Subcutaneous adipose tissue (tissue), 4 donors: ENCODE data around the gene LPA. TPM values are rescaled to one million over a fixed set of nuclear protein-coding genes. Genes with fewer than 3 reads are reported as not detected.

ENCODE experiments used
- total RNA-seq, 4 donors: library from RNA; depleted of rRNA; stranded (reverse); fragments of >200 nt; gene quantifications; one replicate each; pipeline ENCODE4 v1.1.0, GENCODE V29; 2016
- TF ChIP-seq, protein P1 (sequence below): fragments of 450-650 bp; IDR thresholded peaks from one replicate; pipeline ENCODE4 v1.5.1; 2016; ENCODE audit warnings: low read depth, mild to moderate bottlenecking, control low read depth, antibody characterized with exemption, moderate library complexity

Gene LPA
- total RNA-seq, 4 donors from 2014 or later: not detected

DNA sequence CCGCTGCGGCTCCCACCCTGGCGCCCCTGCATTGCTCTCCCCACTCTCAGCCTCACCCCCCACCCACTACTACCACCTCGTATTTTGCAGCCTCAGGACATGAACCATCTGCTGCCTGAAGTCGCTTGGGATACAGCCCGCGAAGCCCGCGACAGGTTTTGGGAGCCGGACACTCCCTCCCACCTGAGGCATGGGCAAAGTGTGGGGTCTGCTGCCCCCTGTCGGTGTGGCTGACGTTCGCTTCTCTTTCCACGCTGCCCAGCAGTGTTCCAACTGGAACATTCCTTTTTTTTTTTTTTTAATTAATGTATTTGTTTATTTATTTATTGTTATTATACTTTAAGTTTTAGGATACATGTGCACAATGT, 15.3 kb upstream of the LPA start:
- TF ChIP-seq, protein P1, sequence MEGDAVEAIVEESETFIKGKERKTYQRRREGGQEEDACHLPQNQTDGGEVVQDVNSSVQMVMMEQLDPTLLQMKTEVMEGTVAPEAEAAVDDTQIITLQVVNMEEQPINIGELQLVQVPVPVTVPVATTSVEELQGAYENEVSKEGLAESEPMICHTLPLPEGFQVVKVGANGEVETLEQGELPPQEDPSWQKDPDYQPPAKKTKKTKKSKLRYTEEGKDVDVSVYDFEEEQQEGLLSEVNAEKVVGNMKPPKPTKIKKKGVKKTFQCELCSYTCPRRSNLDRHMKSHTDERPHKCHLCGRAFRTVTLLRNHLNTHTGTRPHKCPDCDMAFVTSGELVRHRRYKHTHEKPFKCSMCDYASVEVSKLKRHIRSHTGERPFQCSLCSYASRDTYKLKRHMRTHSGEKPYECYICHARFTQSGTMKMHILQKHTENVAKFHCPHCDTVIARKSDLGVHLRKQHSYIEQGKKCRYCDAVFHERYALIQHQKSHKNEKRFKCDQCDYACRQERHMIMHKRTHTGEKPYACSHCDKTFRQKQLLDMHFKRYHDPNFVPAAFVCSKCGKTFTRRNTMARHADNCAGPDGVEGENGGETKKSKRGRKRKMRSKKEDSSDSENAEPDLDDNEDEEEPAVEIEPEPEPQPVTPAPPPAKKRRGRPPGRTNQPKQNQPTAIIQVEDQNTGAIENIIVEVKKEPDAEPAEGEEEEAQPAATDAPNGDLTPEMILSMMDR: no peak

DNA sequence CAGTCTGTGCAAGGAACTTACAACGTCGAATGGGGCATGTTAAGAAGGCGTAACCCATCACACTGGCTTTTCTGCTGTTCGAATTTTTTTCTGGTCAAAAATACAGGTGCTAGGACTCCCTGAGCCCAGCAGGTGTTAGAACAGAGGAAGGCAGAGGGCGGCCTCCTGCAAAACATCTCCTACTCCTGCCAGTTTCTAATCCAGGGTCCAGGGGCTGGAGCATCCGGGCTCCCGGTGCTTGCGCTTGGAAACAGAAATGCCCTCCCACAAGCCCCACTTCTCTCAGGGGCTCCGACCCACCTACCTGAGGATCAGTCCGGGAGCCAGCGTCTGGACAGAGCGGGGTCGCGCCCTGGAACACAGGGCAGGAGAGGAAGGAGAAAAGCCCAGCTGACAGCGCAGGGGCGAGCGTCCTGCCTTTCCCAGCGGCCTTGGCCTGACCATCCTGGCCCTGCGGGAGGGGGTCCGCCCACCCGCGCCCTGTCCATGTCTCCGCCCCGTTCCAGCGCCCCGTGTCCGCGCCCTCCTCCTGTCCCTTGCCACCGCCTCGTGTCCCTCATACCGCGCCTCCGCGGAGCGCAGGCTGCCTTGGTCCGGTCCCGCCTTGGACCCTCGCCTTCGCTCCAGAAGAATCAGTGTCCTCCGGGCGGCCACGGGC, 14.8 kb upstream of the LPA start:
- TF ChIP-seq, protein P1: no peak

GRCh38 chr6:160678230-160678629, 14.2 kb upstream of the LPA start:
- TF ChIP-seq, protein P1: no peak

GRCh38 chr6:160668589-160668988, 4.5 kb upstream of the LPA start:
- TF ChIP-seq, protein P1: no peak

DNA sequence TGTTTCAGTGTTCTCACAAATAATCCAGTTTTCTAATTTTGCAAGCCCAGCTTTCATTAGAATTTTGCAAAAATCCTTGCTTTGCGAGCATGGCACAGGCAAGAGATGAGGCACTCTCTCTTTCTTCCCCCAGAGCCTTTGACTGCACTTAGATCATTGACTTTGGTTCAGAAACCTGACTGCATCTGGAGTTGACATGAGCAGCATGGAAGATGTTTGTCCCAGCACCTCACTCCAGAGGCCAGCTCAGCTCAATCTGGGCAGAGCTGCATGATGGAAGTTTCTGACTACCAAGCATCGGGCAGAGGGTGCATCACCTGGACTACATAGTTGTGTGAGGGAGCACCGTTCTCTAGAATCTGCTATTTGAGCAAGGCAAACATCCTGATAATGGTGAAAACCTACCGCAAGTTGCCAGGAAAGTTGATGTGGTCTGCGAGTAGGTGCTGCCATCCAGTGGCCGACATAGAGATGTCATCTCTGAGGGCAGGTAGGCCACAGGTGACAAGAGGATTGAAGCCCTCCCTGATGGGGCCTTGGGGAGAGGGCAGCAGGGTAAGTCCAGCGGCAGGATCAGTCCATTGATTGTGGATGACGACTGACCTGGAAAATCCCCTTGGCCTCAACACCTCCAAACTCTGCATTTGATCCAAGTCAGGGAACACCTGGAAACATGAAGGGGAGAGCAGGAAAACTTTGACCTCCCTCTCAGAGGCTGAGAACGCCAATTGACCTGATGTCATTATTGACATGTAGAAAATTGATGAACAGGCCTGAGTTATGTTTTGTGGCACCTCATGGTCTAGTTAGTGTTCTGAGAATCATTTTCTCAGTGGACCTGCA, 3.8 kb upstream of the LPA start:
- TF ChIP-seq, protein P1: no peak

DNA sequence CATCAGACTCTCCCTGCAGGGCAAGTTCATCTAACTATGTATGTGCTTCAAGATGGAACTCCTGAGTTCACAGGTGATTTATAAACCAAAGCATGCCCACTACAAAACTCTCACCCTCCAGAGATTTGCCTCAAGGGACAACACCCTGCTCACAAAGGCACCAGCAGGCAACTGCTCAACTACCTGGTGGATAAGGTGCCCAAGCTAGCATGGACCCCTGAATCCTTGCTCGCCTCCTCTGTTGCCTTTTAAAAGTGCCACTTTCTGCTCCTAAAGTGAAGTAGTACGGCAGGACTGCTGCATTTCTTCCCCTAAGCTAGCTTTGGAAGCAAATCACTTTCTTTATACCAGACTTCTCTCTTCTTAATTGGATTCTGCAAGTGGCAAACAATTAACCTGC, 1.2 kb downstream of the LPA start:
- TF ChIP-seq, protein P1: no peak

DNA sequence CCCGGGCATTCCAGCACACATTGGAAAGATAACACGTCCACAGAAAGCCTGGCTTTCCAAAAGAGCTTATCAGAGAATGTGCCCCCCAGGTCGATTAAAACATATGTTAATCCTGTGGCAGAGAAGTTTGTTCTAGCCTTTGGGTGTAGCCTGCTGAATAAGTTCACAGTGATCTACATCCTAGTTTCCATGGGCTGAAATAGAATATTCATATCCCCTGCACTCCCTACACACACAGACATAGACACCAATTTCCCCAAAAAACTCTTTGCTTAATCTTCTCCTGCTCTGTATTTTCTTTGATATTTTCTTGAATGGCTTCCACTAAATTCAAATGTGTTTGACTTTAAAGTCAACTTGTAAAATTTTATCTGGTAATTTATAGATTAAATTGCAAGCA, 1.6 kb downstream of the LPA start:
- TF ChIP-seq, protein P1: no peak
